Fibroblast of skin of right quadriceps (primary cell): ENCODE measurements around the gene BLOC1S6.

ENCODE experiments used
- DNase-seq: peaks from one replicate; pipeline ENCODE4 v3.0.0-alpha.2; 2013

The BLOC1S6 gene, protein sequence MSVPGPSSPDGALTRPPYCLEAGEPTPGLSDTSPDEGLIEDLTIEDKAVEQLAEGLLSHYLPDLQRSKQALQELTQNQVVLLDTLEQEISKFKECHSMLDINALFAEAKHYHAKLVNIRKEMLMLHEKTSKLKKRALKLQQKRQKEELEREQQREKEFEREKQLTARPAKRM

DNA sequence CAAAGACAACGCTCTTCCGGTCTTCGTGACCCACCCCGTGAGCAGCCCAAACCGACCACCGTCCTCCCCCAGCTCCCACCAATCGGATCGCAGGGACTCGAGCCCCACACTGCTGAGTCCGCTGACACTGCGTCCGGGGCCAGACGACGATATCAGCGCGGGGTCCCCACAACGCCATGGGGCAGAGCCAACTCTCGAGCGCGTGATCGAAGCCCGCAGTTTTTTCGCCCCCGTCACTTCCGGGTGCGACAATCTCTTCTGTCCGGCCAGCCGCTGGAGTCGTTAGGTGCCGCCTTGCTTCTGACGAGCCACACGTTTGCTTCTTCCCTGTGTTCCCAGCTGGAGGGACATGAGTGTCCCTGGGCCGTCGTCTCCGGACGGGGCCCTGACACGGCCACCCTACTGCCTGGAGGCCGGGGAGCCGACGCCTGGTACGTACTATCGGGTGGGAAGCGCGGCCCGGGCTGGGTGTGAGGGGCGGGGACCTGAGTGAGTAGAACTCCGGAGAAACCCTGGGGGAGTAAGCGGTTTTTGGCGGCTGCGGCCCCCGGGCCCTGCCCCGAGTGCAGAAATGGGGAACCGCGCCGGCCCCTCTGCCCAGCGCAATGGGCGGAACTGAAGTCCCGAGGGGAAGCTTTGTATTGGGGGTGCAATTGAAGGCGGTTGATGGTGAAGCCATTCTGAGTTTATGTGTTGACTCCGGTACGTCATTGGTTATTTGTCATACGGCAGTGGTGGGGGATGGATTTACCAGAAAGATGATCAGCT lies at the start of gene BLOC1S6:
BLOC1S6 (plus strand) TSS at position 285 of the 768 bp plus-strand sequence; CDS start at position 350, 65 bp downstream.
- peak; percentile 92 for DNase-seq

DNA sequence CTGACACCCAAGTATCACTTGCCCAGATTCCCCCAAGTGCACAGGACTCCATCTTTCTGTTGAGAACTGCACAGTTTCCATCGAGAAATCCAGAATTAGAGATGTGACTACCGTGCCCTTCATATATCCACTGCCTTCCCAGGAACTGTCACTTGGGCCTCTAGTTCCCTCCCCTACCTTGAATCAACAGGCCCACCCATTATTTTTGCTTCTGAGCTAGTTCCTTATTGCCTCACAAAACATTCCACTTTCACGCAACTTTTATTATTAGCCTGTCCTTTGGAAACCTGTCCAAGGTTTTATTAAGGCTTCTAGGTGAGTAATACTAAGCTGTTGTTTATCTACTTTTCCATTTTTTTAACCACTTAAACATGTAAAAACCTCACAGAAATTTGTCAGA lies 47.5 kb upstream of the BLOC1S6 start:
- no peak for DNase-seq

DNA sequence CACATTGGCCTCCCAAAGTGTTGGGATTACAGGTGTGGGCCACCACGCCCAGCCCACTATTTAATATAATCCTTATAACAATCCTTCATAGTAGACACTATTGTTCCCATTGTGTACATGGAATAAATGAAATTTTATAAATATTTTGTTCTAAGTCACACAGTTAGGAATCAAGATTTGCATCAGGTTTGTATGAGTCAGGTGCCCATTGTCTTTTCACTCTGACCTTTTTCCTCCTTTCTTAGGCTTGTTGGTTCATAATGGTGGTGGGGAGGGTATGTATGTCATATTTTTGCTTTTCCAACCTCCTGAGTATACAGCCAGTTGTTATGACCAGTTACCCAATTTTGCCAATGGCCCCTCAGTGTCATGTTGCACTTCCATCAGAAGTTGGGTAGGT lies 46.6 kb upstream of the BLOC1S6 start:
- no peak for DNase-seq

DNA sequence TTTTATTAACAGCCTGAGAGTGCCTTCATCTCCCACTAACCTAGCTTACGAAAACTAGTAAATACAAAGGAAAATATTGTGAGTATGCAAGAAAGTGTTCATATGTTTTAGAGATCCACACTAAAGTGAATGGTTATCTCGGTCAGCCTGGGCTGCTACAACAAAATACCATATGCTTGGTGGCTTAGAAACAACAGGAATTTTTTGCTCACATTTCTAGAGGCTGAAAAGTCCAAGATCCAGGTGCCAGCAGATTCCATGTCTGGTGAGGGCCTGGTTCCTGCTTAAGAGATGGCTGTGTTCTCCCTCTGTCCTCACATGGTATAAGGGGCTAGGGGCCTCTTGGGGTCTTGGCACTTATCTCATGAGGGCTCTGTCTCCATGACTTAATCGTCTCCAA lies 44.1 kb upstream of the BLOC1S6 start:
- no peak for DNase-seq

DNA sequence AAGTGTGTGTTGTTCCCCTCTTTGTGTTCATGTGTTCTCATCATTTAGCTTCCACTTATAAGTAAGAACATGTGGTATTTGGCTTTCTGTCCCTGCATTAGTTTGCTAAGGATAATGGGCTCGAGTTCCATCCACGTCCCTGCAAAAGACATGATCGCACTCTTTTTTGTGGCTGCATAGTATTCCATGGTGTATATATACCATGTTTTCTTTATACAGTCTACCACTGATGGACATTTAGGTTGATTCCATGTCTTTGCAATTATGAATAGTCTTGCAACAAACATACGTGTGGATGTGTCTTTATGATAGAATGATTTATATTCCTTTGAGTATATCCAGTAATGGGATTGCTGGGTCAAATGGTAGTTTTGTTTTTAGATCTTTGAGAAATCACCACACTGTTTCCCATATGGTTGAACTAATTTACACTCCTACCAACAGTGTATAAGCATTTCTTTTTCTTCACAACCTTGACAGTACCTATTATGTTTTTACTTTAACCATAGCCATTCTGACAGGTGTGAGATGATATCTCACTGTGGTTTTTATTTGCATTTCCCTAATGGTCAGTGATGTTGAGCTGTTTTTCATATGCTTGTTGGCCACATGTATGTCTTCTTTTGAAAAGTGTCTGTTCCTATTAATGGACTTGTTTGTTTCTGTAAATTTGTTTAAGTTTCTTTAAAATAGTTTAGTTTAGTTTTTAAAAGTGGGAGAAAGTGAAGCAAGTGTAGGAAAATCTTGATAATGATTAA lies 42.7 kb upstream of the BLOC1S6 start:
- no peak for DNase-seq

DNA sequence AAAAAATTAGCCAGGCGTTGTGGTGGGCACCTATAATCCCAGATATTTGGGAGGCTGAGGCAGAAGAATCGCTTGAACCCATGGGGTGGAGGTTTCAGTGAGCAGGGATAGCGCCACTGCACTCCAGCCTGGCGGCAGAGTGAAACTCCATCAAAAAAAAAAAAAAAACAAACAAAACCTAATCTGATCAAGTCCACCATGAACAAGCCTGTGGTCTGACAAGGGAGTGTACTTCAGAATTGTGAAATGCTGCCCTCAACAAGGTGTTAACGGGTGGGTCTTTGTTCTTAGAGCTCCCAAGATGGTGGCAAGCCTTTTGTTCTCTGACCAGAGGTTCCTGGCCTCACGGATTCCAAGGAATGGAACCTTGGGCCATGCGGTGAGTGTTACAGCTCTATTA lies 40.4 kb upstream of the BLOC1S6 start:
- DNase-seq, result no peak

DNA sequence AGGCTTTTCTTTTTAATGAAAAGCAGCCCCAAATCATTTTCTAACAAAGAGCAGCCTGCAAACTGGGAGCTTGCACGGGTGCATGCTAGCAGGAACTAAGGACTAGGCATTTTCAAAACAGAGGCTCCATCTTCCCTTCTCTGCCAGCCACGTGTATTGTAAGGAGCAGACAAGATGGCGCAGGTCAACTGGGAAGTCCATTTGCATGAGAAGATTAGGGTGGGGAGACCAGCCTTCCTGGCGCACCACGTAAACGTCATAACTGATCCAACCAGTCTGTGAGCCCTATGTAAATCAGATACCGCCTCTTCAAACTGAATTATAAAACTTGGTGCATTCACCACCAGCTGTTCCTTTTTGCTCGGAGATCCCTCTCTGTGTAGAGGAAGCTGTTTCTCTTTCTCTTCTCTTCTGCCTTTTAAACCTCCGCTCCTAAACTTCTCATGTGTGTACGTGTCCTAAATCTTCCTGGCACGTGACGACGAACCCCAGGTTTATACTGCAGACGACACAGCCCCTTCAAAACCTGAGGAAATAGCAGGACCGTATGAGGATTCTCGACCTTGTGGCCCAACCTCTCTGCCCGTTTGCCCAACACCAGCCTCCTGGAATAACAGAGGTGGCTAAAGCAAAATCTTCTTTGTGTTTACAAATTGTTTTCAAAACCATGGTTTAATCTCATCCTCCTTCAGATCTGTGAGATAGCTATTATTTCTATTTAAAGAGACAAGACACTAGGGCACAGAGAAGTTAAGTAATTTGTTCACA lies 38.2 kb upstream of the BLOC1S6 start:
- no peak for DNase-seq

DNA sequence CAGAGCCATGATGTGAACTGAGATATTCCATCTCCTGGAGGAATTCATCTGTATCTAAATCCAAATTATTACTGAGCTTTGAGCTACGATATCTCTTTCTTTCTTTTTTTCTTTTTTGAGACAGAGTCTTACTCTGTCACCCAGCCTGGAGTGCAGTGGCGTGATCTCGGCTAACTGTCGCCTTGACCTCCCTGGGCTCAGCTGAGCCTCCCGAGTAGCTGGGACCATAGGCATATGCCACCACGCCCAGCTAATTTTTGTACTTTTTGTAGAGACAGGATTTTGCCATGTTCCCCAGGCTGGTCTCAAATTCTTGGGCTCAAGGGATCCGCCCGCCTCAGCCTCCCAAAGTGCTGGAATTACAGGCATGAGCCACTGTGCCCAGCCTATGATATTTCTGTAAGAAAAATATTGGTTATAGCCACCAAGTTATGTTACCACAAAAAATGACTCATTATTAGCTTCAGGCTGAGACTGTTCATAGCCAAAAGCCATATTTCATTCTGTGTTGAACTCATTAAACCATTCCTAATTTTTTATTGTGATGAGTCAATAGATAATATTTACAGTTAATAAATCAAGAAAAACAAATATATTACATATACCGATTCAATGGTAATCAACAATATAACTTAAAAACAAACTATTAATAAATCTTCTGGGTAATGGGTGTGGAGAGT lies 37.5 kb upstream of the BLOC1S6 start:
- peak; percentile 80 for DNase-seq

DNA sequence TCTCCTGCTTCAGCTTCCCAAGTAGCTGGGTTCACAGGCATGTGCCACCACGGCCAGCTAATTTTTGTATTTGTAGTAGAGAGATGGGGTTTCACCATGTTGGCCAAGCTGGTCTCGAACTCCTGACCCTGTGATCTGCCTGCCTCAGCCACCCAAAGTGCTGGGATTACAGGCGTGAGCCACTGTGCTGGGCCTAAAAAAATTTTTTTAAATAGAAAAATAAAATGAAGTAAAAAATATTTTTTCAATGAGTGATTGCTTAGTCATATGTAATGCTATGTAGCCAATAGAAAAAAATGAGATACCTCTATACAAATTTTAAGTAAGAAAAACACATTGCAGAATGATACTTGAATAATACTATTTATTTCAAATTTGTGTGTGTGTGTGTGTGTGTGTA lies 36.7 kb upstream of the BLOC1S6 start:
- DNase-seq, result peak; percentile 52

DNA sequence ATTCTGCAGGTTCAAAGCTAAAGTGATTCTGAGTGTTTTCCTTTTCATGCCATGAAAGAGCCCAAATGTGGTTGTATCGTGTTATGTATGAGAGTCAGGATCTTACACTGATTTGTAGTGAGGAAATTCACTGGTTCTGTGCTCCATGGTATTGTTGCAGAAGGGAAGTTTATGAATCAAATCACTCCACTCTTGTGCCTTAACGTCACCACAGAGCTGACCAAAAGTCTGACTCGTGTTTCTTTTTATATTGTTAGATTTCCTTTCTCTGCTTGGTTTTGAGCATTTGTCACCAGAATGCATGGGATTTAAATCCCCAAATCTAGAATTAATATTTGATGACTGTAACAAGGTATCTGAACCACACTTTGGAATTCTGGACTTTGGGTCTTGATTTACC lies 35.5 kb upstream of the BLOC1S6 start:
- DNase-seq, result peak; percentile 30

DNA sequence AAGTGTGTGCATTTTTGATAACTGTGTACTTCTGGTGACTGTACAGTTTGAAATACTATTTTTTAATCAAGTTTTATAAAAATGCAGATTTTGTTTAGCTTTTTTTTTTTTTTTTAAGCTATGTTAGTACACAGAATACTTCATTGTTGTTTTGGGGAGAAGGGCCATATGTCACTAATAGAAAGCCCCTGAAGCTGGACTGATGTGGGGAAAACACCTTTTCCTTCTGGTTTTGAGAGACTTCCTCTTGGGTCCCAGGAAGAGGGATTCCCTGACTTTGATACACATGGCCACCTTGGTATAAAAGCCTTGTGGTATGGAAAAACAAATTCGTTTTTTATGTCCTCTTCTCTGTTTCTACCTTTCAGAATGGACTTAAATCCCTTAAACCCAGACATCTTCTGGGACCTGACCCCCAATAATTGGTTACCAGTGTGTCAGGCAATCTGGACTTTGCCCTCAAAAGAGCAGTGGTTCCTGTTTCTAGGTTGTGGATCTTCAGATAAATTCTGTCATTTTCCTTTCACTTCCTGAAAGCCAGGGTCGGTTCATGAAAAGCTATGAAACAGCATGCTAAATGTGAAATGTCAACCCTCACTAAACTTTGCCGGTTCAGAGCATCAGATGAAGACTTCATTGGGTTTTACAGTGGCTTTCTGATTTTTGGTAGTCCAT lies 31.1 kb upstream of the BLOC1S6 start:
- DNase-seq, result no peak

DNA sequence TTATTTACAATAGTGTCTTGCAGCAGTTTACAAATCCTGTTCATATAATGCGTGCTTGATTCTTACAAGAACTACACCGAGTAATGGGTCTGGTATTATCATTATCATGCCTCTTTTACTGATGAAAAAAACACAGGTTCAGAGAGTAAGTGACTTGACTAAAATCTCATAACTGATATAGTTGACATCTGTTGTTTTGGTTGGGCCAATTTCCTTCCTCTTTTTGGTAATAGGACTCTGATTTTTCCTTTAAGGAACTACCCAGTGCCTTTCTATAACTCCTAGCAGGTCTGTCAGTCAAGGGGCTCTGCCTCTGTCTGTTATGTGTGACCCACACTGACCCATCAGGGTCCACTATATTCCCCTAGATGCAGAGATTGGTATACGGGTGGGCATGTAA lies 14.6 kb upstream of the BLOC1S6 start:
- no peak for DNase-seq

DNA sequence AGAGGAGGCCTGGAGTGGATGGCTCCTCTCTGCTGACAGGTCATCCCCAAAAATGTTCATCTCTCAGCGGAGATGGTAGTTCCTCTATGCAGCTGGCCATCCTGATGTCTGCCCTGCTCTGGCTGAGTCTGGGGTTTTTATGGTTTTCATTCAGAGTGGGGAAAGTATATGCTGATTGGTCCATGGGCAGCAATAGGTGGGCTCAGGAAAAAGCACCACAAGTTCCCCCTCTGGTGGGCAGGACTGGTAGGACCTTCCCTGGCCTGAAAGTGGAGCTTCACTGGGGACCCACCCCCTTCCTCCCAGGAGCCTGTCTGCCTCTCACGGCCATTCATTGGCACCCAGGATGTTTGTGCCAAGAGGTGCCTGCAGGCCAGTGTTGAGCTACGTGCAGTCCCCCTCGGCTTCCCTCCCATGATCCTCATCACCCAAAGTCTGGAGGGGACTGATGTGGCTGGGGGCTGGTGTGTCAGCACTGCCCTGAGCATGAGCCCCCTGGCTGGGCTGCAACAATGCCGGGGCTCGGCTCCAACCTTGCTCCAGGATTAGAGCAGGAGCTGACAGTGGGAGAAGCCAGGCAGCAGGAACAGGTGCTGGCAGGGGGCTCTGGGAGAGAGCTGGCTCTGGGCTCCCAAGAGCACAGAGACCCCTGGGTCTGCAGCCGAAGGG lies 13.1 kb upstream of the BLOC1S6 start:
- DNase-seq, result peak; percentile 10

DNA sequence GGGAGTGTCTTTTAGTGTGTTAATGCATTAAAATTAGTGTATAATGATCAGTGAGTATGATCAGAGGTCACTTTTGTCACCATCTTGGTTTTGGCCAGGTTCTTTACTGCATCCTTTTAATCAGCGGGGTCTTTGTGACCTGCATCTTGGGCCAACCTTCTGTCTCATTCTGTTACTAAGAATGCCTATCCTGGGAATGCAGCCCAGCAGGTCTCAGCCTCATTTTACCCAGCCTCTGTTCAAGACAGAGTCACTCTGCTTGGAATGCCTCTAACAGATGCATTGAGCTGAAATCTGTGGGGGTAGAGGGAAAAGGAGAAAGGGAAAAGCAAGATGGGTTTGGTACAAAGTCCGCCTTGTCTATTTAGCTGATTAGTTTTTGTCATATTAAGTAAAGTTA lies 5.3 kb upstream of the BLOC1S6 start:
- DNase-seq, result no peak

DNA sequence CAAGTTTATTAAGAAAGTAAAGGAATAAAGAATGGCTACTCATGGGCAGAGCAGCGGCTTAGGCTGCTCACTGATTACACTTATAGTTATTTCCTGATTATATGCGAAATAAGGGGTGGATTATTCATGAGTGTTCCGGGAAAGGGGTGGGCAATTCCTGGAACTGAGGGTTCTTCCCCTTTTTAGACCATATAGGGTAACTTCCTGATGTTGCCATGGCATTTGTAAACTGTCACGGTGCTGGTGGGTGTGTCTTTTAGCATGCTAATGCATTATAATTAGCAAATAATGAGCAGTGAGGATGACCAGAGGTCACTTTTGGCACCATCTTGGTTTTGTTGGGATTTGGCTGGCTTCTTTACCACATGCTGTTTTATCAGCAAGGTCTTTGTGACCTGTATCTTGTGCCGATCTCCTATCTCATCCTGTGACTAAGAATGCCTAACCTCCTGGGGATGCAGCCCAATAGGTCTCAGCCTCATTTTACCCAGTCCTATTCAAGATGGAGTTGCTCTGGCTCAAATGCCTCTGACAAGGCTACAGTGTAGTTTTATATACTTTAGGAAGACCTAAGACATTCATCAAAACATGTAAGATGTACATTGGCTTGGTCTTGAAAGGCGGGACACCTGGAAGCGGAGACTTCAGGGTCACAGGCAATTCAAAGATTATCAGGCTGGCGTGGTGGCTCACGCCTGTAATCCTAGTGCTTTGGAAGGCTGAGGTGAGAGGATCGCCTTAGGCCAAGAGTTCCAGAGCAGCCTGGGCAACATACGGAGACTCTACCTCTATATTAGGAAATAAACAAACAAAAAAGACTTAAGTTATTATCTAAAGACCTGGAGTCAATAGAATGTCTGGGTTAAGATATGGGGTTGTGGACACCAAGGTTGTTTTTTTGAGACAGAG lies 3.2 kb upstream of the BLOC1S6 start:
- DNase-seq, result no peak

DNA sequence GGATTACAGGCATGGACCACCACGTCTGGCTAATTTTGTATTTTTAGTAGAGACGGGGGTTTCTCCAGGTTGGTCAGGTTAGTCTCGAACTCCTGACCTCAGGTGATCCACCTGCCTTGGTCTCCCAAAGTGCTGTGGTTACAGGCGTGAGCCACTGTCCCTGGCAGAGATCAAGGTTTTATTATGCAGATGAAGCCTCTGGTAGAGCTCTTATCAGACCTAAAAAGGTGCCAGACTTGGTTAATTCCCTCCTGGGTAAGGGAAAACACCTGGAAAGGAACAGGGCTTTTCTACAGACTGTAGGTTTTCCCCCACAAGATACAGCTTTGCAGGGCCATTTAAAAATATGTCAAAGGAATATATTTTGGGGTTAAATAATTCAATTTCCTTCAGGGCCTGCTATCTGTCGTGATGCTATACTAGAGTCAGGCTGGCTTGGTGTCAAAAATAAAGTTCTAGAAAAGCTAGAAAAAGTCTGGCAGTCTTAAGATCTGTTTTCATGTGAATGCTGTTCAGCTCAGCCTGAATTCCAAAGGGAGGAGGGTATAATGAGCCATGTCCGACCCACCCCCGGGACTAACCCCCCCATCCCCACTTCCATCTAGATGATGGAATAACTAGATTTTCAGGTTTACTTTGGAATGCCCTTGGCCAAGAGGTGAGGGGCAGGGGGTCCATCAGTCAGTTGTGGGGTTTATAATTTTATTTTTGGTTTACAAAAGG lies 1.9 kb upstream of the BLOC1S6 start:
- no peak for DNase-seq

DNA sequence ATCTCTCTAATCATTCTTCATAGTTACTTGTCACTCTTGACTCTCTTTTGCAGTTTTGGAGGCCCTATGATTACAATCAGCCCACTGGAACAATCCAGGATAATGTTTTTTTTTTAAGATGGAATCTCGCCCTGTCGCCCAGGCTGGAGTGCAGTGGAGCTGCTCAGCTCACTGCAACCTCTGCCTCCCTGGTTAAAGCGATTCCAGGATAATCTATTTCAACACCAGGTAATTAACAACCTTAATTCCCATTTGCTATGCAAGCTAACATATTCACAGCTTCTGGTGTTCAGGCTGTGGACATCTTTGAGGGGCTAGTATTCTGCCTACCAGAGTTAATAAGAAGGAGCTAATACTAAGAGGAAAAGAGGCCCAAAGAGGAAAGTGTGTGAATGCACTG lies 1.1 kb upstream of the BLOC1S6 start:
- no peak for DNase-seq

DNA sequence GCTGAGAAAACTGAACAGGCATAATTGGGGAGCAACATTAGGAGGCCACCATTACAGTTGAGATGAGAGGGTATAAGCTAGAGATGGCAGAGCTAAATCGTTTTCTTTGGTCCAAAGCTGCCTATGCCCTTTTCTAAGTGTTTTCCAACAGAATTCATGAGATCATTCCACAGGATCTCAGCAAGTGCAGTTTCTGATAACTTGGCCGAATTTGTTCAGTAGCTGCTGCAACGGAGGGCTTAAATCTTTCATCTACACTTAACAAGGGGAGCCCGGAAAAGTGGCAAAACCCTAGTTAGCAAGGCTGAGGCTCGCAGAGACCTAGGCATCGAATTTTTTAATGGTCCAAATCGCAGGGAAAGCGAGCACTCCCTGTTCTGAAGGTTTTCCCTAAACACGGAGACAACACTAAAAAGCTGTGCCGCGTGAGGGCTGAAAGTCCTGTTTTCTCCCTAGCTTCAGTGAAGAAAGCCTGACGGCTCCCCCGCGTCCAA lies 531 bp upstream of the BLOC1S6 start:
- no peak for DNase-seq

DNA sequence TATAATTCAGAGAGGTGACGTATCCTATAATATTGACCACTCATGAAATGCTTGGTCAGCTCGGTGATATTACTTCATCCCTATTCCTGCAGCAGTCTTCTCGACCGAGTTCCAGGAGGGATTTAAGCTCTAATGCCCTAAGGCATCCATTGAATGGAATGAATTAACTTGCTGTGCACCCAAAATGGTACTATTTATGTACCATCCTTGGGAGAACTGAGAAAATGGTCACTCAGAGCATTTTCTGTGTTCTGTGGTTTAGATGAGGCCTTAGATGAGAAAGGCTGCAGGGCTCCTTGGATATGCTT lies 638 bp downstream of the BLOC1S6 start:
- DNase-seq, result no peak
